HG03045 (cell line): Measurements from ENCODE around the gene TTF1.

Experiments used
- ATAC-seq: cut with Tn5 transposase; IDR thresholded peaks from one replicate; pipeline ENCODE4 v1.9.1; 2021; ENCODE audit warnings: mild to moderate bottlenecking, moderate library complexity; ENCODE audit not compliant: unreplicated experiment

Gene TTF1

GRCh38 chr9:132406554-132407122 lies at the start of gene TTF1:
TSS of gene TTF1 (minus strand) at chr9:132406840. CDS start at chr9:132402821, 4,019 bp downstream.
- peak; percentile 73 for ATAC-seq

GRCh38 chr9:132456241-132456640 lies 49.6 kb upstream of the TTF1 start:
- no peak for ATAC-seq

GRCh38 chr9:132451276-132451675 lies 44.6 kb upstream of the TTF1 start:
- ATAC-seq: no peak

GRCh38 chr9:132447902-132448301 lies 41.3 kb upstream of the TTF1 start:
- no peak for ATAC-seq

- ATAC-seq: no peak
Measured at GRCh38 chr9:132447346-132447745, 40.7 kb upstream of the TTF1 start.

- no peak for ATAC-seq
Measured at GRCh38 chr9:132446887-132447286, 40.2 kb upstream of the TTF1 start.

GRCh38 chr9:132443951-132444607 lies 37.4 kb upstream of the TTF1 start:
- ATAC-seq: no peak

GRCh38 chr9:132441404-132441803 lies 34.8 kb upstream of the TTF1 start:
- no peak for ATAC-seq

GRCh38 chr9:132440735-132441134 lies 34.1 kb upstream of the TTF1 start:
- ATAC-seq: no peak

- ATAC-seq: no peak
Measured at GRCh38 chr9:132439153-132439552, 32.5 kb upstream of the TTF1 start.

- ATAC-seq: no peak
Measured at GRCh38 chr9:132434881-132435280, 28.2 kb upstream of the TTF1 start.

GRCh38 chr9:132430998-132431397 lies 24.4 kb upstream of the TTF1 start:
- no peak for ATAC-seq

- no peak for ATAC-seq
Measured at GRCh38 chr9:132426639-132427414, 20.2 kb upstream of the TTF1 start.

- ATAC-seq: no peak
Measured at GRCh38 chr9:132425675-132426062, 19.0 kb upstream of the TTF1 start.

- ATAC-seq: no peak
Measured at GRCh38 chr9:132424857-132425674, 18.4 kb upstream of the TTF1 start.

GRCh38 chr9:132423503-132423902 lies 16.9 kb upstream of the TTF1 start:
- no peak for ATAC-seq

- ATAC-seq: no peak
Measured at GRCh38 chr9:132422574-132422973, 15.9 kb upstream of the TTF1 start.

GRCh38 chr9:132418726-132419363 lies 12.2 kb upstream of the TTF1 start:
- ATAC-seq: no peak

GRCh38 chr9:132415181-132415580 lies 8.5 kb upstream of the TTF1 start:
- ATAC-seq: no peak

- no peak for ATAC-seq
Measured at GRCh38 chr9:132414731-132415130, 8.1 kb upstream of the TTF1 start.

- no peak for ATAC-seq
Measured at GRCh38 chr9:132413926-132414325, 7.3 kb upstream of the TTF1 start.
